KBM-7 (cell line): ENCODE results near the gene PDE6G.
A peak's percentile ranks its signal among the peaks of the same experiment; 100 is the strongest.

Source experiments
- DNase-seq: peaks from one replicate; pipeline ENCODE4 v3.0.0-alpha.2; 2015
- in situ Hi-C: fragments of 300-500 bp; cut with MboI; formaldehyde crosslinking; loops from 2 replicates; pipeline ENCODE4 v1.14.3; 2020; ENCODE audit warnings: low sequenced_read_pairs, low pct_unique_long_range_greater_than_20kb, mixed read lengths

PDE6G gene

DNA sequence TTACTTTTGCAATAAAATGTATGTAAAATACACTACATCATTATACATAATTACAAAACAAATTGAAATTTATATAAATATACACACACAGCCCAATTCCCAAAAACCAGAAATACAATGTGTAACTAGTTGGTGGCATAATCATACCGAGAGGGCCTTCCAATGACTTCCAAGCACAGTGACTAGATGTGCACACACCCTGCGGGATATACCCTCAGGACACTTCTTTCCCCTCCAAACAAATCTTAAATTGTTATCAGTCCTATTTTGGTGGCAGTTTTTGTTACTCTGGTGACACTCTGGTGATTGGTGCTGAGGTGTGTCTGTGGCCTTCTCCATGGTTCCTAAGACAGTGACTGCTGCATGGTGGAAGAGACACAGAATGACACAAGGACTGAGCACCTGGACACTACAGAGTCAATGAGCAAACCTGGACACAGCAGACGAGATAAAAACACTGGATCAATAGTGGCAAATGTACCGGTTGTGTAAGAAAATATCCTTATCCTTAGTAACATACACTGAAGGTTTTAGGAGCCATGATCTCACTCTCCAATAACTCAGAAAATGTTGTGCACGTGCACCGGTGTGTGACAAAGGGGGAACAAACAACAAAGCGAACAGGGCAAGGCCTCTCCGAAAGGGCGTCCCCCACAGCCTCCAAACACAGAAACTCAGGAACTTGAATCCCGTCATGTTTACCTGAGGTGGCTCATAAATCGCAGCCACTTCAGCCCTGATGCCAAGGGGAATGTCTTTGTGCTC lies 52.3 kb downstream of the PDE6G start:
- no peak for DNase-seq

DNA sequence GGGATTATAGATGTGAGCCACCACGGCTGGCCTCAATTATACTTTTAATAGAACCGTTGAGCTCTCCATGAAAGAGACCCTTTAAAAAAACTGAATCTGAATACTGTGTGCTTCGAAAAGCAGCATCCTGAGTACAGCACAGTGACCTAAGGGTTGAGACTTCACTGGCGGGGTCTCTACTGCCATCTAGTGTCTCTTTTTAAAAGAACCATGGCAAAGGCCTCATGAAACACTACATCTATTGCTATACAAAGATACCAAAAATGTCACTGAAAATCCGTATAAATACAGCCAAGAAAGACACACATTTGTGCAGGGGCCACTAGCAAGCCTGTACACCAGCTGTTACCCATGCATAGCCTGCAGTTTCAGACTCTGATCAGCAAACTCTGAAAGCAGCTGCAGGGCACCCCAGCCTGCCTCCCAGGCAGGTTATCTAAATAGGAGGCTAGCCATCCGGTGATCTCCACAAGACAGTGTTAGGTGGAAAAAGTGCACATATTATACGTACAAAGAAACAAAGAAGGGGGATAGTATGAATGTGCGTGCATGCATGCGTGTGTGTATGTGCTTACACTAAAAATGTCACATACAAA lies 54.7 kb downstream of the PDE6G start:
- in situ Hi-C loops = no loop called here
- DNase-seq = peak; percentile 79

More for the DNA sequence above, 52.3 kb downstream of the PDE6G start:
- in situ Hi-C loops = no loop called here
